HepG2 (cell line): ENCODE measurements around the gene PIWIL4. TPM values are rescaled to one million over a fixed set of nuclear protein-coding genes. Genes with fewer than 3 reads are reported as not detected.

ENCODE experiments used
- ATAC-seq: fragments of 200-7000 bp; cut with Tn5 transposase; 3 replicates; pipeline ENCODE4 v1.9.1; 2020; ENCODE audit warnings: mild to moderate bottlenecking, moderate library complexity
- BruUV-seq: library from RNA; stranded (reverse); fragments of 400-500 nt; replicated peaks from 2 replicates; lab custom pipeline; 2021; lab: Mats Ljungman, UMichigan
- CTCF ChIA-PET: fragments of 300-600 bp; formaldehyde crosslinking; extraction: SDS; loops from one replicate; lab custom pipeline; 2021; ENCODE audit warnings: low total read pairs, inconsistent platforms, low intra/inter-chr PET ratio; lab: Yijun Ruan, JAX
- POLR2A ChIA-PET: fragments of 350-600 bp; sonication (Branson Sonifier 250); formaldehyde crosslinking; loops from one replicate; lab custom pipeline; 2020; ENCODE audit warnings: antibody characterized with exemption, inconsistent platforms; lab: Yijun Ruan, JAX
- DNase-seq: peaks from one replicate; pipeline ENCODE4 v3.0.0-alpha.2; 2015; ENCODE audit warnings: low spot score
- FAIRE-seq: peaks from 3 replicates; lab custom pipeline; 2011; peaks lifted over from hg19 to GRCh38; lab: Jason Lieb, UNC
- H2AFZ ChIP-seq: one replicate; pipeline ENCODE4 v1.6.1; 2011; ENCODE audit warnings: low read length, inconsistent platforms
- H3K27ac ChIP-seq: fragments of 300-600 bp; 3 replicates; pipeline ENCODE4 v1.8.0; 2011; ENCODE audit warnings: mixed run types, mild to moderate bottlenecking, mixed read lengths, low read length, inconsistent platforms; ENCODE audit not compliant: insufficient read depth; ENCODE audit errors: extremely low read length
- H3K27me3 ChIP-seq, 2 experiments: fragments of 200-600 bp in 1 of 2; 2 replicates in 1 of 2; 3 replicates in 1 of 2; pipeline versions ENCODE4 v1.6.0 to v1.8.0; 2011; ENCODE audit warnings: low read length in 2 of 2, mild to moderate bottlenecking in 2 of 2, moderate library complexity in 2 of 2, inconsistent platforms in 1 of 2; ENCODE audit not compliant: insufficient read depth in 2 of 2, control insufficient read depth in 1 of 2
- H3K36me3 ChIP-seq, 2 experiments: fragments of 200-600 bp in 1 of 2; replicated peaks in 1 of 2; 2 replicates in 1 of 2; 3 replicates in 1 of 2; pipeline versions ENCODE4 v1.5.1 to v1.8.0; 2011; ENCODE audit warnings: low read length in 2 of 2, inconsistent platforms in 1 of 2; ENCODE audit not compliant: insufficient read depth in 2 of 2, control insufficient read depth in 1 of 2
- H3K4me1 ChIP-seq: 2 replicates; pipeline ENCODE4 v1.5.1; 2012; ENCODE audit warnings: low read length, inconsistent platforms; ENCODE audit not compliant: insufficient read depth
- H3K4me2 ChIP-seq: 2 replicates; pipeline ENCODE4 v1.6.0; 2011; ENCODE audit warnings: low read depth, low read length, inconsistent platforms
- H3K4me3 ChIP-seq, 3 experiments: fragments of 200-600 bp in 1 of 3; sonication (generic), shearing (Covaris generic) in 1 of 3; replicated peaks in 1 of 3; 2 replicates each; pipeline ENCODE4 v1.5.1; 2011 to 2016; ENCODE audit warnings: low read length in 3 of 3, inconsistent platforms in 2 of 3, low read depth in 2 of 3, mild to moderate bottlenecking in 2 of 3, control low read depth in 1 of 3, mixed read lengths in 1 of 3; ENCODE audit not compliant: insufficient read depth in 1 of 3
- H3K79me2 ChIP-seq: one replicate; pipeline ENCODE4 v1.6.1; 2011; ENCODE audit warnings: low read length, inconsistent platforms; ENCODE audit not compliant: insufficient read depth
- H3K9ac ChIP-seq: 2 replicates; pipeline ENCODE4 v1.6.0; 2011; ENCODE audit warnings: mild to moderate bottlenecking, low read depth, low read length, inconsistent platforms; ENCODE audit not compliant: insufficient read depth
- H3K9me3 ChIP-seq: 2 replicates; pipeline ENCODE4 v1.5.1; 2012; ENCODE audit warnings: mild to moderate bottlenecking, low read length
- H4K20me1 ChIP-seq: 2 replicates; pipeline ENCODE4 v1.6.0; 2011; ENCODE audit warnings: inconsistent platforms, mild to moderate bottlenecking, low read length, moderate library complexity; ENCODE audit not compliant: insufficient read depth
- KLF6 ChIP-seq: IDR thresholded peaks from 2 replicates; pipeline ENCODE4 v1.8.0; 2016; ENCODE audit warnings: missing biosample characterization, missing genetic modification reagents
- MIXL1 ChIP-seq: IDR thresholded peaks from 2 replicates; pipeline ENCODE4 v1.6.1; 2016
- NONO ChIP-seq, 2 experiments: fragments of 450-650 bp in 1 of 2; sonication (generic) in 1 of 2; formaldehyde crosslinking in 1 of 2; IDR thresholded peaks in 1 of 2; conservative IDR thresholded peaks in 1 of 2; 2 replicates each; pipeline versions ENCODE4 v1.6.1 to v1.8.0; 2017 to 2022; ENCODE audit warnings: mild to moderate bottlenecking in 1 of 2, missing genetic modification reagents in 1 of 2, moderate library complexity in 1 of 2
- SMAD1 ChIP-seq: sonication (generic); formaldehyde crosslinking; IDR thresholded peaks from 2 replicates; pipeline ENCODE4 v1.4.0; 2020; ENCODE audit warnings: missing genetic modification reagents, low read depth, mild to moderate bottlenecking, borderline replicate concordance
- TBL1XR1 ChIP-seq: fragments of 150-350 bp; IDR thresholded peaks from 2 replicates; pipeline ENCODE4 v1.6.1; 2014; ENCODE audit warnings: borderline replicate concordance, low read length; ENCODE audit not compliant: partially characterized antibody
- ZNF431 ChIP-seq: sonication (generic); formaldehyde crosslinking; IDR thresholded peaks from 2 replicates; pipeline ENCODE4 v1.9.0; 2022; ENCODE audit warnings: missing genetic modification reagents, low read depth, mild to moderate bottlenecking, borderline replicate concordance
- ZNF547 ChIP-seq: sonication (generic); formaldehyde crosslinking; IDR thresholded peaks from 2 replicates; pipeline ENCODE4 v1.5.1; 2020; ENCODE audit warnings: mild to moderate bottlenecking, missing genetic modification reagents
- WGBS: methylation state at CpG from one replicate; pipeline ENCODE4 v1.1.6; 2017; ENCODE audit warnings: low lambda C conversion rate; 5-methylcytosine and 5-hydroxymethylcytosine counted together
- in situ Hi-C: cut with HindIII; loops from 2 replicates; pipeline ENCODE4 v1.10.0; 2017; ENCODE audit warnings: low pct_unique_long_range_greater_than_20kb; ENCODE audit not compliant: extremely low pct_ligation_motif_present
- intact Hi-C: fragments of 100-400 bp; cut with micrococcal nuclease; formaldehyde crosslinking; loops from one replicate; pipeline ENCODE4 v1.10.0; 2022; ENCODE audit not compliant: unreplicated experiment
- polyA plus RNA-seq, 8 experiments: library from polyadenylated mRNA; depleted of rRNA in 3 of 8; stranded (reverse) in 7 of 8; unstranded in 1 of 8; fragments of >200 nt; fragmentation: Illumina TruSeq in 4 of 8; extraction: Trizol in 4 of 8; gene quantifications; 2 replicates each; pipeline versions ENCODE4 v1.2.1 to v1.2.3, GENCODE V29; 2011 to 2016; ENCODE audit warnings: low read depth in 4 of 8, missing spikeins in 1 of 8, mixed read lengths in 1 of 8; ENCODE audit not compliant: insufficient read depth in 1 of 8
- total RNA-seq, 5 experiments: library from RNA; depleted of rRNA; stranded (reverse); fragments of >200 nt; fragmentation: Illumina TruSeq; extraction: Trizol; gene quantifications; 2 replicates each; pipeline ENCODE4 v1.2.3, GENCODE V29; 2016; ENCODE audit warnings: low read depth in 1 of 5
- TF ChIP-seq, protein P1 (sequence below): sonication (generic); formaldehyde crosslinking; IDR thresholded peaks from 2 replicates; pipeline ENCODE4 v1.9.0; 2022; ENCODE audit warnings: low read depth, missing genetic modification reagents
- TF ChIP-seq, protein P2 (sequence below): sonication (generic); formaldehyde crosslinking; IDR thresholded peaks from 2 replicates; pipeline ENCODE4 v1.4.0; 2020; ENCODE audit warnings: missing genetic modification reagents

Gene PIWIL4
- total and polyA plus RNA-seq, 2 of the 13 experiments (the other 11 are each of a cell fraction or from before 2014, with no cell fraction given): 0.08 TPM; not detected in 1

DNA sequence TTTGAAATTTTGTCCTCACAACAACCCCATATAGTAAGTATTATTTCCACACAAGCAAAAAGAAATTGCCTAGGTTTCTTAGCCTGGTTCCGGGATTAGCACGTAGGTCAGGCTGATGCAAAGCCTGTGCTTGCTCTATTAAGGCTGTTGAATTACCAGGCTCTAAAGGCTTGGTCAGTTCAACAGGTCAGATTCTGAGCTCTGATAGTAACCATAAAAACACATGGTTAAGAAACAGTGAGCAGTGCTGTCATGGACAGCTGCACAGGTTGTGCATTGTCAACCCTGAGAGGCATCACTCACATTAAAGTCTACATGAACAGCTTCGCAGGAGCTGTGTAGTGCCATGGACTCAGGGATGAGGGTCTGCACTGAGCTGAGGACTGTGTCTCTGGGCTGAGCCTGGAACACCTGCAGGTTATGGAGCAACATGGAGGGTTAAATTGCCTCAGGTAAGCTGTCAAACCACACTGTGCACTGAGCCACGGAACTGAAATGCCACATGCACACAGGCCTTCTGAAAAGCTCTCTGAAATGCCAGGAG is 98.0 kb downstream of the PIWIL4 start:
- no peak for FAIRE-seq
- Histone ChIP-seq H3K9me3 (no peaks in the 10 kb centered on the region), H4K20me1 (no peaks in the 10 kb centered on the region), H3K4me2 (no peak overlapping the region), H3K27me3 (peaks cover 0 to 8% of the 10 kb centered on the region in 2 experiments; a peak in 1 of 5 replicates), H3K4me1 (no peaks in the 10 kb centered on the region), H3K4me3 (no peak overlapping the region), H3K79me2 (no peaks in the 10 kb centered on the region), H3K27ac (no peak overlapping the region), H3K9ac (no peak overlapping the region), H2AFZ (no peak overlapping the region), H3K36me3 (no peaks in the 10 kb centered on the region)
- in situ Hi-C loops (no loop called here), intact Hi-C loops (no loop called here)
- POLR2A ChIA-PET: no interaction called here
- no peak for DNase-seq
- BruUV-seq: no TSS peak
- TF ChIP-seq KLF6 (CRISPR knock-in tag) (no peak), ZNF431 (CRISPR knock-in tag) (no peak), ZNF547 (no peak), TBL1XR1 (no peak), NONO (IDR thresholded peaks at IDR 0.05) (no peak), NONO (CRISPR knock-in tag; conservative IDR thresholded peaks at IDR 0.05) (no peak), MIXL1 (no peak), SMAD1 (no peak)
- TF ChIP-seq, protein P1, sequence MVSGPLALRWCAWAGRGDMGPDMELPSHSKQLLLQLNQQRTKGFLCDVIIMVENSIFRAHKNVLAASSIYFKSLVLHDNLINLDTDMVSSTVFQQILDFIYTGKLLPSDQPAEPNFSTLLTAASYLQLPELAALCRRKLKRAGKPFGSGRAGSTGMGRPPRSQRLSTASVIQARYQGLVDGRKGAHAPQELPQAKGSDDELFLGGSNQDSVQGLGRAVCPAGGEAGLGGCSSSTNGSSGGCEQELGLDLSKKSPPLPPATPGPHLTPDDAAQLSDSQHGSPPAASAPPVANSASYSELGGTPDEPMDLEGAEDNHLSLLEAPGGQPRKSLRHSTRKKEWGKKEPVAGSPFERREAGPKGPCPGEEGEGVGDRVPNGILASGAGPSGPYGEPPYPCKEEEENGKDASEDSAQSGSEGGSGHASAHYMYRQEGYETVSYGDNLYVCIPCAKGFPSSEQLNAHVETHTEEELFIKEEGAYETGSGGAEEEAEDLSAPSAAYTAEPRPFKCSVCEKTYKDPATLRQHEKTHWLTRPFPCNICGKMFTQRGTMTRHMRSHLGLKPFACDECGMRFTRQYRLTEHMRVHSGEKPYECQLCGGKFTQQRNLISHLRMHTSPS (CRISPR knock-in tag): no peak
- TF ChIP-seq, protein P2, sequence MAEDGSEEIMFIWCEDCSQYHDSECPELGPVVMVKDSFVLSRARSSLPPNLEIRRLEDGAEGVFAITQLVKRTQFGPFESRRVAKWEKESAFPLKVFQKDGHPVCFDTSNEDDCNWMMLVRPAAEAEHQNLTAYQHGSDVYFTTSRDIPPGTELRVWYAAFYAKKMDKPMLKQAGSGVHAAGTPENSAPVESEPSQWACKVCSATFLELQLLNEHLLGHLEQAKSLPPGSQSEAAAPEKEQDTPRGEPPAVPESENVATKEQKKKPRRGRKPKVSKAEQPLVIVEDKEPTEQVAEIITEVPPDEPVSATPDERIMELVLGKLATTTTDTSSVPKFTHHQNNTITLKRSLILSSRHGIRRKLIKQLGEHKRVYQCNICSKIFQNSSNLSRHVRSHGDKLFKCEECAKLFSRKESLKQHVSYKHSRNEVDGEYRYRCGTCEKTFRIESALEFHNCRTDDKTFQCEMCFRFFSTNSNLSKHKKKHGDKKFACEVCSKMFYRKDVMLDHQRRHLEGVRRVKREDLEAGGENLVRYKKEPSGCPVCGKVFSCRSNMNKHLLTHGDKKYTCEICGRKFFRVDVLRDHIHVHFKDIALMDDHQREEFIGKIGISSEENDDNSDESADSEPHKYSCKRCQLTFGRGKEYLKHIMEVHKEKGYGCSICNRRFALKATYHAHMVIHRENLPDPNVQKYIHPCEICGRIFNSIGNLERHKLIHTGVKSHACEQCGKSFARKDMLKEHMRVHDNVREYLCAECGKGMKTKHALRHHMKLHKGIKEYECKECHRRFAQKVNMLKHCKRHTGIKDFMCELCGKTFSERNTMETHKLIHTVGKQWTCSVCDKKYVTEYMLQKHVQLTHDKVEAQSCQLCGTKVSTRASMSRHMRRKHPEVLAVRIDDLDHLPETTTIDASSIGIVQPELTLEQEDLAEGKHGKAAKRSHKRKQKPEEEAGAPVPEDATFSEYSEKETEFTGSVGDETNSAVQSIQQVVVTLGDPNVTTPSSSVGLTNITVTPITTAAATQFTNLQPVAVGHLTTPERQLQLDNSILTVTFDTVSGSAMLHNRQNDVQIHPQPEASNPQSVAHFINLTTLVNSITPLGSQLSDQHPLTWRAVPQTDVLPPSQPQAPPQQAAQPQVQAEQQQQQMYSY (CRISPR knock-in tag): no peak
- no peak; the same call in 2 of the 3 replicates for ATAC-seq
- WGBS: 10% methylated on average over 3 of the region's 4 CpGs
- CTCF ChIA-PET: no interaction called here
